ENCODE results near the gene TRHDE.

Gene TRHDE

GRCh38 chr12:72578327-72578726 is 306.2 kb downstream of the TRHDE start:
- no peak overlapping the region for H3K4me3 ChIP-seq (ENCODE audit: low read depth, low read length, poor library complexity, severe bottlenecking)
- H3K27ac ChIP-seq (ENCODE audit: low read depth, low read length, poor library complexity, severe bottlenecking), result no peak overlapping the region
- H3F3A ChIP-seq (ENCODE audit: insufficient read depth, low read length), result no peaks in the 10 kb centered on the region
- TF ChIP-seq CTCF (IDR thresholded peaks at IDR 0.05; ENCODE audit: low read length), result no peak
- no peak for TF ChIP-seq EZH2 (IDR thresholded peaks at IDR 0.05; ENCODE audit: borderline replicate concordance, low read length)
- no peak overlapping the region for H3K9ac ChIP-seq (ENCODE audit: low read length)
- H3K36me3 ChIP-seq (ENCODE audit: insufficient read depth, low read length), result no peaks in the 10 kb centered on the region
- H3K27me3 ChIP-seq (ENCODE audit: insufficient read depth, low read length), result no peaks in the 10 kb centered on the region
- H3K9me2 ChIP-seq (ENCODE audit: low read depth, low read length), result no peaks in the 10 kb centered on the region
- no peak overlapping the region for H3K4me2 ChIP-seq (ENCODE audit: low read length)
- H2AFZ ChIP-seq (ENCODE audit: low read length), result no peak overlapping the region
- H3K79me2 ChIP-seq (ENCODE audit: insufficient read depth, low read length), result no peaks in the 10 kb centered on the region
- no peaks in the 10 kb centered on the region for H3K9me3 ChIP-seq (ENCODE audit: low read length)
- no peaks in the 10 kb centered on the region for H3K4me1 ChIP-seq (ENCODE audit: insufficient read depth, low read length, severe bottlenecking)
- no peaks in the 10 kb centered on the region for H4K20me1 ChIP-seq (ENCODE audit: insufficient read depth, low read length)

GRCh38 chr12:72586456-72586855 is 314.3 kb downstream of the TRHDE start:
- Histone ChIP-seq H3K4me1 (ENCODE audit: insufficient read depth, low read length, severe bottlenecking) (no peaks in the 10 kb centered on the region), H2AFZ (ENCODE audit: low read length) (no peak overlapping the region), H3K36me3 (ENCODE audit: insufficient read depth, low read length) (no peaks in the 10 kb centered on the region), H3K79me2 (ENCODE audit: insufficient read depth, low read length) (no peaks in the 10 kb centered on the region), H3K27me3 (ENCODE audit: insufficient read depth, low read length) (no peaks in the 10 kb centered on the region), H3K9me3 (ENCODE audit: low read length) (no peaks in the 10 kb centered on the region), H4K20me1 (ENCODE audit: insufficient read depth, low read length) (no peaks in the 10 kb centered on the region), H3K9me2 (ENCODE audit: low read depth, low read length) (no peaks in the 10 kb centered on the region), H3K4me2 (ENCODE audit: low read length) (no peak overlapping the region), H3F3A (ENCODE audit: insufficient read depth, low read length) (no peaks in the 10 kb centered on the region), H3K27ac (ENCODE audit: low read depth, low read length, poor library complexity, severe bottlenecking) (no peak overlapping the region), H3K4me3 (ENCODE audit: low read depth, low read length, poor library complexity, severe bottlenecking) (no peak overlapping the region), H3K9ac (ENCODE audit: low read length) (no peak overlapping the region)
- no peak for TF ChIP-seq CTCF (IDR thresholded peaks at IDR 0.05; ENCODE audit: low read length)

GRCh38 chr12:72602581-72602980 is 330.4 kb downstream of the TRHDE start:
- no peaks in the 10 kb centered on the region for H3K79me2 ChIP-seq (ENCODE audit: insufficient read depth, low read length)
- no peak overlapping the region for H2AFZ ChIP-seq (ENCODE audit: low read length)
- H3K4me3 ChIP-seq (ENCODE audit: low read depth, low read length, poor library complexity, severe bottlenecking), result no peak overlapping the region
- H3K4me1 ChIP-seq (ENCODE audit: insufficient read depth, low read length, severe bottlenecking), result no peaks in the 10 kb centered on the region
- no peak for TF ChIP-seq CTCF (IDR thresholded peaks at IDR 0.05; ENCODE audit: low read length)
- no peak for TF ChIP-seq EZH2 (IDR thresholded peaks at IDR 0.05; ENCODE audit: borderline replicate concordance, low read length)
- no peaks in the 10 kb centered on the region for H3K9me3 ChIP-seq (ENCODE audit: low read length)
- H3K9ac ChIP-seq (ENCODE audit: low read length), result no peak overlapping the region
- H3K9me2 ChIP-seq (ENCODE audit: low read depth, low read length), result no peaks in the 10 kb centered on the region
- H4K20me1 ChIP-seq (ENCODE audit: insufficient read depth, low read length), result no peaks in the 10 kb centered on the region
- no peaks in the 10 kb centered on the region for H3K27me3 ChIP-seq (ENCODE audit: insufficient read depth, low read length)
- no peak overlapping the region for H3K4me2 ChIP-seq (ENCODE audit: low read length)
- H3K36me3 ChIP-seq (ENCODE audit: insufficient read depth, low read length), result no peaks in the 10 kb centered on the region
- no peaks in the 10 kb centered on the region for H3F3A ChIP-seq (ENCODE audit: insufficient read depth, low read length)
- H3K27ac ChIP-seq (ENCODE audit: low read depth, low read length, poor library complexity, severe bottlenecking), result no peak overlapping the region

Data from OCI-LY1 (cell line).